CD4-positive, alpha-beta T cell (primary cell): ENCODE measurements around the gene LEPROT. TPM values are rescaled to one million over a fixed set of nuclear protein-coding genes. Genes with fewer than 3 reads are reported as not detected.

Experiments
- ATAC-seq: fragments of 200-7000 bp; cut with Tn5 transposase; one replicate; pipeline ENCODE4 v1.10.0; 2022; ENCODE audit warnings: mild to moderate bottlenecking; ENCODE audit not compliant: poor library complexity
- CTCF ChIA-PET: fragments of 350-600 bp; sonication (Branson Sonifier 250); formaldehyde crosslinking; loops from one replicate; lab custom pipeline; 2021; ENCODE audit warnings: antibody characterized with exemption, inconsistent platforms; lab: Charles Lee
- POLR2A ChIA-PET: fragments of 350-600 bp; sonication (Branson Sonifier 250); formaldehyde crosslinking; loops from one replicate; lab custom pipeline; 2021; ENCODE audit warnings: antibody characterized with exemption, inconsistent platforms; lab: Charles Lee
- DNase-seq, 14 experiments: peaks; one replicate each; pipeline ENCODE4 v3.0.0-alpha.2; 2013 to 2020; ENCODE audit warnings: mixed read lengths in 2 of 14
- H3K27ac ChIP-seq, 2 donors: one replicate each; pipeline versions ENCODE4 v1.5.1 to v1.7.0; 2013; ENCODE audit warnings: low read length in 2 of 2, low read depth in 1 of 2, mild to moderate bottlenecking in 1 of 2
- H3K27me3 ChIP-seq, 2 experiments: 1 replicate in 1 of 2; 2 replicates in 1 of 2; pipeline versions ENCODE4 v1.6.1 to v1.7.0; 2013; ENCODE audit warnings: low read length in 2 of 2, control low read depth in 1 of 2, mild to moderate bottlenecking in 1 of 2, moderate library complexity in 1 of 2; ENCODE audit not compliant: insufficient read depth in 2 of 2, control insufficient read depth in 1 of 2
- H3K36me3 ChIP-seq: one replicate; pipeline ENCODE4 v1.6.1; 2013; ENCODE audit warnings: low read length, control low read depth; ENCODE audit not compliant: insufficient read depth
- H3K4me1 ChIP-seq: one replicate; pipeline ENCODE4 v1.6.1; 2013; ENCODE audit warnings: low read length, control low read depth; ENCODE audit not compliant: insufficient read depth
- H3K4me3 ChIP-seq: one replicate; pipeline ENCODE4 v1.5.1; 2013; ENCODE audit warnings: mild to moderate bottlenecking, low read length, moderate library complexity
- H3K9me3 ChIP-seq, 2 experiments: 1 replicate in 1 of 2; 2 replicates in 1 of 2; pipeline versions ENCODE4 v1.6.1 to v1.7.0; 2013; ENCODE audit warnings: low read length in 2 of 2, mild to moderate bottlenecking in 2 of 2, control low read depth in 1 of 2, moderate library complexity in 1 of 2; ENCODE audit not compliant: control insufficient read depth in 1 of 2, insufficient read depth in 1 of 2
- H3K27ac Mint-ChIP-seq: one replicate; pipeline ENCODE4 v1.8.0; 2020; ENCODE audit warnings: mixed read lengths
- H3K27me3 Mint-ChIP-seq: one replicate; pipeline ENCODE4 v1.8.0; 2021; ENCODE audit warnings: mixed read lengths
- H3K36me3 Mint-ChIP-seq: one replicate; pipeline ENCODE4 v1.8.0; 2021; ENCODE audit warnings: low read depth, mixed read lengths
- H3K4me1 Mint-ChIP-seq: one replicate; pipeline ENCODE4 v1.8.0; 2021; ENCODE audit warnings: low read depth, mixed read lengths
- H3K4me3 Mint-ChIP-seq: one replicate; pipeline ENCODE4 v1.8.0; 2020; ENCODE audit warnings: mild to moderate bottlenecking, mixed read lengths
- H3K9me3 Mint-ChIP-seq: one replicate; pipeline ENCODE4 v1.8.0; 2020; ENCODE audit warnings: mixed read lengths
- intact Hi-C, 2 experiments: fragments of 100-400 bp; cut with DNase I in 1 of 2; cut with micrococcal nuclease in 1 of 2; formaldehyde crosslinking; loops; one replicate each; pipeline versions ENCODE4 v1.15.1 to v1.9.0; 2023 to 2025; cut with DNase I, micrococcal nuclease
- total RNA-seq, 174 experiments: library from RNA in 2 of 174; stranded (reverse) in 2 of 174; gene quantifications; one replicate each; pipeline ENCODE4 v1.2.3 and lab custom pipeline; 2021 to 2026
- TF ChIP-seq, protein P1 (sequence below): fragments of 200-600 bp; IDR thresholded peaks from one replicate; pipeline ENCODE4 v1.8.0; 2022; ENCODE audit warnings: antibody characterized with exemption, mild to moderate bottlenecking

Gene LEPROT
- total RNA-seq, 2 experiments from 2014 or later = 20.2 to 23.9 TPM

- Mint-ChIP-seq H3K4me3 (no peak overlapping the region), H3K27ac (no peak overlapping the region), H3K36me3 (peaks cover 4% of the 10 kb centered on the region), H3K9me3 (no peaks in the 10 kb centered on the region), H3K27me3 (peaks cover 19% of the 10 kb centered on the region), H3K4me1 (no peaks in the 10 kb centered on the region)
- no peak overlapping the region for H3K4me3 ChIP-seq
- intact Hi-C loops = no loop called here
- no peak overlapping the region for H3K27ac ChIP-seq
- H3K4me1 ChIP-seq = no peaks in the 10 kb centered on the region
- H3K9me3 ChIP-seq = no peaks in the 10 kb centered on the region
- H3K27me3 ChIP-seq = no peaks in the 10 kb centered on the region
- no peak for ATAC-seq
- ChIA-PET CTCF (no interaction called here), POLR2A (no interaction called here)
- H3K36me3 ChIP-seq = no peaks in the 10 kb centered on the region
- TF ChIP-seq, protein P1, sequence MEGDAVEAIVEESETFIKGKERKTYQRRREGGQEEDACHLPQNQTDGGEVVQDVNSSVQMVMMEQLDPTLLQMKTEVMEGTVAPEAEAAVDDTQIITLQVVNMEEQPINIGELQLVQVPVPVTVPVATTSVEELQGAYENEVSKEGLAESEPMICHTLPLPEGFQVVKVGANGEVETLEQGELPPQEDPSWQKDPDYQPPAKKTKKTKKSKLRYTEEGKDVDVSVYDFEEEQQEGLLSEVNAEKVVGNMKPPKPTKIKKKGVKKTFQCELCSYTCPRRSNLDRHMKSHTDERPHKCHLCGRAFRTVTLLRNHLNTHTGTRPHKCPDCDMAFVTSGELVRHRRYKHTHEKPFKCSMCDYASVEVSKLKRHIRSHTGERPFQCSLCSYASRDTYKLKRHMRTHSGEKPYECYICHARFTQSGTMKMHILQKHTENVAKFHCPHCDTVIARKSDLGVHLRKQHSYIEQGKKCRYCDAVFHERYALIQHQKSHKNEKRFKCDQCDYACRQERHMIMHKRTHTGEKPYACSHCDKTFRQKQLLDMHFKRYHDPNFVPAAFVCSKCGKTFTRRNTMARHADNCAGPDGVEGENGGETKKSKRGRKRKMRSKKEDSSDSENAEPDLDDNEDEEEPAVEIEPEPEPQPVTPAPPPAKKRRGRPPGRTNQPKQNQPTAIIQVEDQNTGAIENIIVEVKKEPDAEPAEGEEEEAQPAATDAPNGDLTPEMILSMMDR = no peak
- DNase-seq = no peak
These were observed 11.2 kb upstream of the LEPROT start for GRCh38 chr1:65409314-65409713.

- H3K27me3 Mint-ChIP-seq = peaks cover 19% of the 10 kb centered on the region
- CTCF ChIA-PET = no interaction called here
- intact Hi-C loops = loop anchor here in 1 of 2 experiments (10.0 kb wide), 1 partner anchor 835 kb away; no protein-coding TSS in a partner anchor
These were observed 10.6 kb upstream of the LEPROT start for GRCh38 chr1:65409816-65410326.

GRCh38 chr1:65412256-65412983, 8.0 kb upstream of the LEPROT start:
- Mint-ChIP-seq H3K4me3 (no peak overlapping the region), H3K27ac (no peak overlapping the region), H3K27me3 (peaks cover 19% of the 10 kb centered on the region), H3K4me1 (no peaks in the 10 kb centered on the region), H3K36me3 (peaks cover 4% of the 10 kb centered on the region), H3K9me3 (no peaks in the 10 kb centered on the region)
- H3K27me3 ChIP-seq = no peaks in the 10 kb centered on the region
- no peaks in the 10 kb centered on the region for H3K9me3 ChIP-seq
- no peak overlapping the region for H3K4me3 ChIP-seq
- H3K36me3 ChIP-seq = no peaks in the 10 kb centered on the region
- ChIA-PET POLR2A (no interaction called here), CTCF (interaction anchor here (0.9 kb wide), 1 partner anchor 9 kb away, joined by 3 read pairs; no protein-coding TSS in a partner anchor)
- TF ChIP-seq, protein P1 = no peak
- intact Hi-C loops = loop anchor here in 1 of 2 experiments (10.0 kb wide), 1 partner anchor 832 kb away; no protein-coding TSS in a partner anchor
- DNase-seq (no peak), ATAC-seq (no peak)
- no peaks in the 10 kb centered on the region for H3K4me1 ChIP-seq
- H3K27ac ChIP-seq = no peak overlapping the region

More at GRCh38 chr1:65409816-65410326, 10.6 kb upstream of the LEPROT start:
- Histone ChIP-seq H3K9me3 (no peaks in the 10 kb centered on the region), H3K36me3 (no peaks in the 10 kb centered on the region), H3K4me3 (no peak overlapping the region), H3K27ac (no peak overlapping the region), H3K27me3 (no peaks in the 10 kb centered on the region), H3K4me1 (no peaks in the 10 kb centered on the region)
- TF ChIP-seq, protein P1 = no peak
- H3K4me1 Mint-ChIP-seq = no peaks in the 10 kb centered on the region
- DNase-seq (no peak), ATAC-seq (no peak)
- H3K27ac Mint-ChIP-seq = no peak overlapping the region
- no peaks in the 10 kb centered on the region for H3K9me3 Mint-ChIP-seq
- no peak overlapping the region for H3K4me3 Mint-ChIP-seq
- H3K36me3 Mint-ChIP-seq = peaks cover 4% of the 10 kb centered on the region
- POLR2A ChIA-PET = no interaction called here
